DOHH2 (cell line): Measurements from ENCODE around the gene NAB1.

Experiments
- H3F3A ChIP-seq: fragments of 200-600 bp; sonication (generic), shearing (Covaris generic); 2 replicates; pipeline ENCODE4 v1.6.0; 2016; ENCODE audit warnings: antibody characterized with exemption, mild to moderate bottlenecking; ENCODE audit not compliant: control insufficient read depth, insufficient read depth
- H3K27ac ChIP-seq: fragments of 200-600 bp; sonication (generic); 2 replicates; pipeline ENCODE4 v1.5.1; 2014; ENCODE audit warnings: low read depth, mild to moderate bottlenecking, low read length, moderate library complexity
- H3K27me3 ChIP-seq: fragments of 200-600 bp; sonication (generic); 2 replicates; pipeline ENCODE4 v1.6.1; 2014; ENCODE audit warnings: mild to moderate bottlenecking, low read length, mixed read lengths; ENCODE audit not compliant: control insufficient read depth
- H3K36me3 ChIP-seq: fragments of 200-600 bp; sonication (generic); 2 replicates; pipeline ENCODE4 v1.6.1; 2014; ENCODE audit warnings: mild to moderate bottlenecking, low read length, moderate library complexity, mixed read lengths; ENCODE audit not compliant: control insufficient read depth
- H3K4me1 ChIP-seq: fragments of 200-600 bp; sonication (generic); 2 replicates; pipeline ENCODE4 v1.6.1; 2014; ENCODE audit warnings: mild to moderate bottlenecking, low read length, mixed read lengths; ENCODE audit not compliant: control insufficient read depth
- H3K4me2 ChIP-seq: fragments of 200-600 bp; sonication (generic); 2 replicates; pipeline ENCODE4 v1.6.0; 2014; ENCODE audit warnings: mild to moderate bottlenecking, low read length, moderate library complexity
- H3K4me3 ChIP-seq: fragments of 200-600 bp; sonication (generic); 2 replicates; pipeline ENCODE4 v1.5.1; 2014; ENCODE audit warnings: mild to moderate bottlenecking, low read length, mixed read lengths
- H3K79me2 ChIP-seq: fragments of 200-600 bp; sonication (generic); 2 replicates; pipeline ENCODE4 v1.6.1; 2014; ENCODE audit warnings: mild to moderate bottlenecking, low read length, mixed read lengths; ENCODE audit not compliant: control insufficient read depth
- H3K9me2 ChIP-seq: fragments of 200-600 bp; sonication (generic); replicated peaks from 2 replicates; pipeline ENCODE4 v1.6.1; 2014; ENCODE audit warnings: mild to moderate bottlenecking, low read length, mixed read lengths; ENCODE audit not compliant: control insufficient read depth
- H3K9me3 ChIP-seq: fragments of 200-600 bp; sonication (generic); 2 replicates; pipeline ENCODE4 v1.6.1; 2014; ENCODE audit warnings: antibody characterized with exemption, low read length, mixed read lengths; ENCODE audit not compliant: control insufficient read depth, insufficient read depth
- H4K20me1 ChIP-seq: fragments of 200-600 bp; sonication (generic); 2 replicates; pipeline ENCODE4 v1.6.0; 2014; ENCODE audit warnings: low read depth, mild to moderate bottlenecking, antibody characterized with exemption, low read length, moderate library complexity; ENCODE audit not compliant: control insufficient read depth, insufficient read depth
- EZH2phosphoT487 ChIP-seq: fragments of 200-600 bp; sonication (generic); IDR thresholded peaks from 2 replicates; pipeline ENCODE4 v1.6.1; 2017; ENCODE audit warnings: borderline replicate concordance, mild to moderate bottlenecking, antibody characterized with exemption, low read length, moderate library complexity, mixed read lengths
- TF ChIP-seq, protein P1 (sequence below): fragments of 200-600 bp; sonication (generic); IDR thresholded peaks from one replicate; pipeline ENCODE4 v1.5.1; 2014; ENCODE audit warnings: antibody characterized with exemption, mild to moderate bottlenecking, low read depth, low read length; ENCODE audit not compliant: poor library complexity, severe bottlenecking

Gene NAB1

DNA sequence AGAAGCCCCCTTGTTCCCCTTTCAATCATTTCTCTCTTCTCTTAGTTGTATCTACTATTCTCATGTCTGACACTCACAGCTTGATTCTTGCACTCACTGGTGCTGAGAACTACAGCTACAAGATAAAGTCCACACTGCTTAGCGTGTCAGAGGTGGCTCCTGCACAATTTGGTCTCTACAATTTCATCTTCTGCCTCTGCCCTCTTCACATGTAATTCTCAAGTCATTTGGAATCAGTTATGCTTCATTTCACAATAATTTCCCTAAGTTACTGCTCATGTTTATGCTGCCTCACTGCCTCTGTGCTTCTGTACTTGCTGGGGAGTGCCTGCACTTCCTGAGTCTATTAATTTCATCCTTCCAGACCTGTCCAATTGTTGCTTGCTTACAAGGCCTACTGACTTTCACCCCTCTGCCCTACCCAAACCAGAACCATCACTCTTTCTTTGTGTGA, 11.6 kb upstream of the NAB1 start:
- peaks cover 25% of the 10 kb centered on the region for H3K4me1 ChIP-seq
- no peaks in the 10 kb centered on the region for H3K27me3 ChIP-seq
- peak overlapping the region; percentile 53 for H3K27ac ChIP-seq
- H3K4me3 ChIP-seq, result peak overlapping the region; percentile 61
- H3F3A ChIP-seq, result no peaks in the 10 kb centered on the region
- no peaks in the 10 kb centered on the region for H3K9me2 ChIP-seq
- peaks cover 3% of the 10 kb centered on the region; the same call in 1 of the 2 replicates for H3K36me3 ChIP-seq
- H3K79me2 ChIP-seq, result no peaks in the 10 kb centered on the region
- no peaks in the 10 kb centered on the region for H3K9me3 ChIP-seq
- peak overlapping the region; percentile 73 for H3K4me2 ChIP-seq
- TF ChIP-seq EZH2phosphoT487, result no peak
- TF ChIP-seq, protein P1, sequence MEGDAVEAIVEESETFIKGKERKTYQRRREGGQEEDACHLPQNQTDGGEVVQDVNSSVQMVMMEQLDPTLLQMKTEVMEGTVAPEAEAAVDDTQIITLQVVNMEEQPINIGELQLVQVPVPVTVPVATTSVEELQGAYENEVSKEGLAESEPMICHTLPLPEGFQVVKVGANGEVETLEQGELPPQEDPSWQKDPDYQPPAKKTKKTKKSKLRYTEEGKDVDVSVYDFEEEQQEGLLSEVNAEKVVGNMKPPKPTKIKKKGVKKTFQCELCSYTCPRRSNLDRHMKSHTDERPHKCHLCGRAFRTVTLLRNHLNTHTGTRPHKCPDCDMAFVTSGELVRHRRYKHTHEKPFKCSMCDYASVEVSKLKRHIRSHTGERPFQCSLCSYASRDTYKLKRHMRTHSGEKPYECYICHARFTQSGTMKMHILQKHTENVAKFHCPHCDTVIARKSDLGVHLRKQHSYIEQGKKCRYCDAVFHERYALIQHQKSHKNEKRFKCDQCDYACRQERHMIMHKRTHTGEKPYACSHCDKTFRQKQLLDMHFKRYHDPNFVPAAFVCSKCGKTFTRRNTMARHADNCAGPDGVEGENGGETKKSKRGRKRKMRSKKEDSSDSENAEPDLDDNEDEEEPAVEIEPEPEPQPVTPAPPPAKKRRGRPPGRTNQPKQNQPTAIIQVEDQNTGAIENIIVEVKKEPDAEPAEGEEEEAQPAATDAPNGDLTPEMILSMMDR, result no peak
- no peaks in the 10 kb centered on the region for H4K20me1 ChIP-seq

DNA sequence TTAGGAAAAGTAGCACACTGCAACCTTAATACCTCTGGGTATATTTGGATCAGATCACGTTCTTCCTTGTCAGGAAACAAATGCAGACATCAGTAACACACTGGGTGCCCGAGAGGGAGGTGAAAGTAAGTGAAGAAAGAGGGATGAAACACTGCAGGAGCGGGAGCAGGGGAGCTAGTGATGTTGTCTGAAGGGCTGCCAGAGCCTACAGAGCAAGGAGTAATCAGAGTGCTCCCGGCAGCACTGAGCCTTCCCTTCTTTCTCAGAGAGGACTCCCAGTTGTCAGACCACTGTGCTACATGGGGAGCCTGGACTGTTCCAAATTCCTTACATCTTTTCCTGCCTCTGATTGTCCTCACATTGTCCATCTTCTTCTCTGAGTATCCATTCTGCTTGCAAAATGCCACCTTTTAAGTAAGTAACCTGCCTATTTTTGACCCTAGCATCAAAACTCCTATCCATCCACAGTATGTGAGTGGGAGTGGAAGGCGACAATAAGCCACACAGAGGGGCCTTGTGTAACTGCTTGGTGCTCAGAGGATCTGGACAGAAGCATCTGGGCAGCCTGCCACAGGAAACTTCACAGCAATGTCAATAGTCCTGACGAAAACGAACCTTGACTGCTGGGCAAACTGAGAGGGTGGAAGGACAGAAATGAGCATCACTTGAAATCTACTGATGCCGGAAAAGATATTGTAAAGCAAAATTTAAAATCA, 10.8 kb upstream of the NAB1 start:
- H3K9me3 ChIP-seq, result no peaks in the 10 kb centered on the region
- H3K4me2 ChIP-seq, result peak overlapping the region; percentile 73
- no peaks in the 10 kb centered on the region for H3K9me2 ChIP-seq
- peak overlapping the region; percentile 53 for H3K27ac ChIP-seq
- no peak for TF ChIP-seq EZH2phosphoT487
- TF ChIP-seq, protein P1, result no peak
- peak overlapping the region; percentile 61 for H3K4me3 ChIP-seq
- H3K4me1 ChIP-seq, result peaks cover 25% of the 10 kb centered on the region
- no peaks in the 10 kb centered on the region for H3F3A ChIP-seq
- peaks cover 3% of the 10 kb centered on the region; the same call in 1 of the 2 replicates for H3K36me3 ChIP-seq
- no peaks in the 10 kb centered on the region for H4K20me1 ChIP-seq
- no peaks in the 10 kb centered on the region for H3K27me3 ChIP-seq
- no peaks in the 10 kb centered on the region for H3K79me2 ChIP-seq

DNA sequence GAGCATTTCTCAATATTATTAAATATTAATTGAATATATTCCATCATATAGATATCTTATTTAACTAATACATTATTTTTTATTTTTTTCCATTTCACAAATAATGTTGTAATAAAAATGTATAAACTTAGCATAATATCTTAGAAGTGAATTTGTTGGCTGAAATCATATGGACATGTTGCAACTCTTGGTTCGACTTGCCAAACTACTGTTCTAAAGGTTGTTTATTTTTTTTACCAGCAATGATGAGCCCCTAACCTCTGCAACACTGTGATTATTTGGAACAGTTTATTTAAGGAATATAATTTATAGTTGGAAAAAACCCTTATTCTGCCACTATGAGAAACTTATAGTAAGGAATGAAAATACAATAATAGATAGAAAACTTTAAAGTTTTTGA, 8.8 kb upstream of the NAB1 start:
- Histone ChIP-seq H3K4me1 (peaks cover 25% of the 10 kb centered on the region), H4K20me1 (no peaks in the 10 kb centered on the region), H3K36me3 (peaks cover 3% of the 10 kb centered on the region; the same call in 1 of the 2 replicates), H3K27ac (no peak overlapping the region), H3K4me3 (no peak overlapping the region), H3K27me3 (no peaks in the 10 kb centered on the region), H3K4me2 (no peak overlapping the region), H3K79me2 (no peaks in the 10 kb centered on the region), H3K9me2 (no peaks in the 10 kb centered on the region), H3K9me3 (no peaks in the 10 kb centered on the region), H3F3A (no peaks in the 10 kb centered on the region; the same call in 1 of the 2 replicates)
- TF ChIP-seq, protein P1, result no peak
- TF ChIP-seq EZH2phosphoT487, result no peak
